Measurements from ENCODE around the gene LIN52. TPM values are rescaled to one million over a fixed set of nuclear protein-coding genes. Genes with fewer than 3 reads are reported as not detected.

Gene LIN52
- total and polyA plus RNA-seq, 2 of the 13 experiments (the other 11 are each of a cell fraction or from before 2014, with no cell fraction given), result 11.4 to 23.3 TPM

GRCh38 chr14:74109369-74109768 lies 24.6 kb downstream of the LIN52 start:
- intact Hi-C loops (cut with micrococcal nuclease; ENCODE audit: unreplicated experiment) (no loop called here), in situ Hi-C loops (cut with HindIII; ENCODE audit: extremely low pct_ligation_motif_present, low pct_unique_long_range_greater_than_20kb) (no loop called here)
- ChIA-PET POLR2A (no interaction called here), CTCF (ENCODE audit: low intra/inter-chr PET ratio, low total read pairs) (no interaction called here)
- Histone ChIP-seq H3K36me3 (replicated peaks in 1 of 2; ENCODE audit: control insufficient read depth in 1 of 2, insufficient read depth in 2 of 2, low read length in 2 of 2) (peaks cover 3 to 14% of the 10 kb centered on the region in 2 experiments; a peak in 4 of 5 replicates), H3K79me2 (ENCODE audit: insufficient read depth, low read length) (no peaks in the 10 kb centered on the region), H3K4me3 (replicated peaks in 1 of 3; ENCODE audit: insufficient read depth in 1 of 3, low read depth in 2 of 3, low read length in 3 of 3) (no peak overlapping the region), H3K27ac (ENCODE audit: extremely low read length, insufficient read depth, low read length) (no peak overlapping the region), H2AFZ (ENCODE audit: low read length) (no peak overlapping the region), H3K4me2 (ENCODE audit: low read depth, low read length) (no peak overlapping the region), H4K20me1 (ENCODE audit: insufficient read depth, low read length) (no peaks in the 10 kb centered on the region), H3K27me3 (ENCODE audit: control insufficient read depth in 1 of 2, insufficient read depth in 2 of 2, low read length in 2 of 2) (no peaks in the 10 kb centered on the region), H3K9ac (ENCODE audit: insufficient read depth, low read depth, low read length) (no peak overlapping the region), H3K9me3 (ENCODE audit: low read length) (no peaks in the 10 kb centered on the region), H3K4me1 (ENCODE audit: insufficient read depth, low read length) (no peaks in the 10 kb centered on the region)
- WGBS (ENCODE audit: low lambda C conversion rate), result 92% methylated on average over 1 of the region's 1 CpG
- DNase-seq (ENCODE audit: low spot score) (no peak), FAIRE-seq (no peak), ATAC-seq (no peak)
- TF ChIP-seq, protein P1, sequence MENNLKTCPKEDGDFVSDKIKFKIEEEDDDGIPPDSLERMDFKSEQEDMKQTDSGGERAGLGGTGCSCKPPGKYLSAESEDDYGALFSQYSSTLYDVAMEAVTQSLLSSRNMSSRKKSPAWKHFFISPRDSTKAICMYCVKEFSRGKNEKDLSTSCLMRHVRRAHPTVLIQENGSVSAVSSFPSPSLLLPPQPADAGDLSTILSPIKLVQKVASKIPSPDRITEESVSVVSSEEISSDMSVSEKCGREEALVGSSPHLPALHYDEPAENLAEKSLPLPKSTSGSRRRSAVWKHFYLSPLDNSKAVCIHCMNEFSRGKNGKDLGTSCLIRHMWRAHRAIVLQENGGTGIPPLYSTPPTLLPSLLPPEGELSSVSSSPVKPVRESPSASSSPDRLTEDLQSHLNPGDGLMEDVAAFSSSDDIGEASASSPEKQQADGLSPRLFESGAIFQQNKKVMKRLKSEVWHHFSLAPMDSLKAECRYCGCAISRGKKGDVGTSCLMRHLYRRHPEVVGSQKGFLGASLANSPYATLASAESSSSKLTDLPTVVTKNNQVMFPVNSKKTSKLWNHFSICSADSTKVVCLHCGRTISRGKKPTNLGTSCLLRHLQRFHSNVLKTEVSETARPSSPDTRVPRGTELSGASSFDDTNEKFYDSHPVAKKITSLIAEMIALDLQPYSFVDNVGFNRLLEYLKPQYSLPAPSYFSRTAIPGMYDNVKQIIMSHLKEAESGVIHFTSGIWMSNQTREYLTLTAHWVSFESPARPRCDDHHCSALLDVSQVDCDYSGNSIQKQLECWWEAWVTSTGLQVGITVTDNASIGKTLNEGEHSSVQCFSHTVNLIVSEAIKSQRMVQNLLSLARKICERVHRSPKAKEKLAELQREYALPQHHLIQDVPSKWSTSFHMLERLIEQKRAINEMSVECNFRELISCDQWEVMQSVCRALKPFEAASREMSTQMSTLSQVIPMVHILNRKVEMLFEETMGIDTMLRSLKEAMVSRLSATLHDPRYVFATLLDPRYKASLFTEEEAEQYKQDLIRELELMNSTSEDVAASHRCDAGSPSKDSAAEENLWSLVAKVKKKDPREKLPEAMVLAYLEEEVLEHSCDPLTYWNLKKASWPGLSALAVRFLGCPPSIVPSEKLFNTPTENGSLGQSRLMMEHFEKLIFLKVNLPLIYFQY (CRISPR knock-in tag; IDR thresholded peaks at IDR 0.05; ENCODE audit: borderline replicate concordance), result no peak
- TF ChIP-seq SIN3A (IDR thresholded peaks at IDR 0.05; ENCODE audit: borderline replicate concordance, low read depth, low read length) (no peak), ZNF407 (CRISPR knock-in tag; IDR thresholded peaks at IDR 0.05; ENCODE audit: not compliant biosample characterization) (no peak), RARA (CRISPR knock-in tag; IDR thresholded peaks at IDR 0.05) (no peak), FOXK1 (CRISPR knock-in tag; IDR thresholded peaks at IDR 0.05; ENCODE audit: borderline replicate concordance, low read depth) (no peak), ZFP62 (CRISPR knock-in tag; IDR thresholded peaks at IDR 0.05) (no peak)
- BruUV-seq (replicated peaks), result no TSS peak

All from HepG2 (cell line).